ENCODE data around the gene SPACA6. TPM values are rescaled to one million over a fixed set of nuclear protein-coding genes. Genes with fewer than 3 reads are reported as not detected.

SPACA6 gene
- polyA plus RNA-seq, 4 donors = 4.1 to 6.6 TPM; not detected in 2

Other genes with a start within 250 kb of the SPACA6 start
- gene SIGLEC8, start 234.9 kb upstream of the SPACA6 start, polyA plus RNA-seq = 1 to 10 TPM in 1 of 4 donors, under 1 TPM in 2, not detected in 1; 0.22 to 1.1 (median 0.59) TPM
- gene CEACAM18, start 214.8 kb upstream of the SPACA6 start, polyA plus RNA-seq = 1 to 10 TPM in 2 of 4 donors, under 1 TPM in 2; 0.10 to 5.8 (median 1.9) TPM
- 1 to 10 TPM in 2 of 4 donors, under 1 TPM in 1, not detected in 1; 0.33 to 5.7 (median 2.0) TPM for gene SIGLEC12, start 191.5 kb upstream of the SPACA6 start, polyA plus RNA-seq
- under 1 TPM in 2 of 4 donors, not detected in 2; 0.09 to 0.76 TPM for gene SIGLEC6, start 161.7 kb upstream of the SPACA6 start, polyA plus RNA-seq
- 1 to 10 TPM; 1.6 to 8.9 (median 2.2) TPM for gene ZNF175, start 122.0 kb upstream of the SPACA6 start, polyA plus RNA-seq
- under 1 TPM in 1 of 4 donors, not detected in 3; 0.06 TPM for gene SIGLEC5, start 62.9 kb upstream of the SPACA6 start, polyA plus RNA-seq
- gene SIGLEC14, start 46.5 kb upstream of the SPACA6 start, polyA plus RNA-seq = 1 to 10 TPM in 2 of 4 donors, not detected in 2; 1.3 to 2.3 TPM
- 1 to 10 TPM in 1 of 4 donors, not detected in 3; 1.1 TPM for gene HAS1, start 30.7 kb downstream of the SPACA6 start, polyA plus RNA-seq
- gene FPR1, start 58.5 kb downstream of the SPACA6 start, polyA plus RNA-seq = 1 to 10 TPM in 3 of 4 donors, under 1 TPM in 1; 0.40 to 8.1 (median 1.9) TPM
- 1 to 10 TPM in 2 of 4 donors, under 1 TPM in 1, not detected in 1; 0.04 to 2.6 (median 1.8) TPM for gene FPR2, start 67.8 kb downstream of the SPACA6 start, polyA plus RNA-seq
- gene FPR3, start 101.8 kb downstream of the SPACA6 start, polyA plus RNA-seq = 1 to 10 TPM in 3 of 4 donors, under 1 TPM in 1; 0.89 to 5.1 (median 3.8) TPM
- 10 to 100 TPM in 1 of 4 donors, 1 to 10 TPM in 3; 4.7 to 29.4 (median 8.0) TPM for gene ZNF577, start 194.6 kb downstream of the SPACA6 start, polyA plus RNA-seq
- gene ZNF649, start 211.7 kb downstream of the SPACA6 start, polyA plus RNA-seq = 10 to 100 TPM in 1 of 4 donors, 1 to 10 TPM in 3; 2.5 to 14.4 (median 4.5) TPM
- 1 to 10 TPM; 2.2 to 6.0 (median 4.3) TPM for gene ZNF613, start 234.1 kb downstream of the SPACA6 start, polyA plus RNA-seq